Stimulated activated CD8-positive, alpha-beta memory T cell treated with anti-CD3 and anti-CD28 coated beads, Interleukin-4, amount 100 ng/mL, for 4 hours (primary cell): ENCODE data around the gene BBLN.

ENCODE experiments used
- DNase-seq, 2 donors: peaks; one replicate each; pipeline ENCODE4 v3.0.0-alpha.2; 2020; ENCODE audit warnings: low read depth in 2 of 2, low spot score in 1 of 2

Gene BBLN

DNA sequence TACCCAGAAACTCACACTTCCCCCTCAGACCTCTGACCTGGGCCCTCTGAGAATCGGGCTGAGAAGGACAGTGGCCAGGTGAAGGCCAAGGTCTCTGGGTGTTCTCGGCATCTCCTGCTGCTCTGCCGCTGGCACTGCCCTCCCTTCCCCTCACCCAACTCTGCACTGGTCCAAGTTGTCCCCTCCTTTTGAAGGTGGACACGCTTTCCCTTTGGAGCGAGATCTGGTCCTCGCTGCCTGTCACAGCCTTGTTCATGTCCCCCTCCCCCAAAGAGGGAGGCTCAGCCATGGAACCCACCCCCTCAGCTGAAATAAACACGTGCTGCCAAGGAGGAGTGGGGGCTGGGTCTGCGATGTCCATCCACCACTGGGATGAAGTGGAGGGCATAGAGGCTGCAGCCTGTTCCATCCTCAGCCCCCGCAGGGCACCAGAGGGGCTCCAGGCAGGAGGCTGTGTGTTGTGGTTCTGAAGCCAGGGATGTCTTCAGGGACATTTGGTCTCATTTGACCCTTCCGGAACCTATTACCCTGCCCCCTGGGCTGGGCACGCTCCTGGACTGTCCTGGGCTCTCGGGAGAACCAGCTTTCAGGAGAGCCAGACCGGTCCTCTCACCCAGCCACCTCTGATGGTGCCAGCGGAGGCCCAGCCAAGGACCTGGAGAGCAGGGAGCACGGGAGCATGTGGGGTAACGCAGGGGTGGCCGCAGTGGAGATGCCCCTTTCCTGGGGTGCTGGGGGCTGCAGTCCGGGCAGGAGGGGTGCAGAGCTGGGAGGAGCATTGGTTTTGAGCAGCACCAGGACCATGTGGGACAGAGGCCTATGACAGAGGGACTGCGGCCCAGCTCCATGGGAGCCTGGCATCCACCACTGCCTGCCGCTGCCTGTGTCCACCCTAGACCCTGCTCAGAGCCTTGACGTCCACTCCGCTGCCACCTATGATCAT is 15.6 kb upstream of the BBLN start:
- no peak for DNase-seq

DNA sequence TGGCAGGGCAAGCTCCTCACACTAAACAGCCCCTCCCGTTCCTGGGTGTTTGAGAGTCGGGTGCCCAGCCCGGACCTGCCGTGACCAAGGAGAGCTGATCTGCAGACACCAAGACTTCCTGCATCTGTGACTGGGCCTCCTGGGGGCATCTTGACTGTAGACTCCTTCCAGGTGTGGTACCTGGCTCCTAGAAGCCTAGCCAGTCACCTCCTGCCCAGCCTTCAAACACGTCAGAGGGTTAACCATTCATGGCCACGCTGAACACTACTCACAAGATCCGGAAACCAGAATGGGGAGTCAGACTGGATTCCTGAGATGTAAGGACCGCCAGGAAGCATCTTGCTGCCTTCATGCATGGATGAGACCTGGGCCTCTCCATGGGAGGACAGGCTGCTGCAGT is 14.5 kb upstream of the BBLN start:
- no peak for DNase-seq

DNA sequence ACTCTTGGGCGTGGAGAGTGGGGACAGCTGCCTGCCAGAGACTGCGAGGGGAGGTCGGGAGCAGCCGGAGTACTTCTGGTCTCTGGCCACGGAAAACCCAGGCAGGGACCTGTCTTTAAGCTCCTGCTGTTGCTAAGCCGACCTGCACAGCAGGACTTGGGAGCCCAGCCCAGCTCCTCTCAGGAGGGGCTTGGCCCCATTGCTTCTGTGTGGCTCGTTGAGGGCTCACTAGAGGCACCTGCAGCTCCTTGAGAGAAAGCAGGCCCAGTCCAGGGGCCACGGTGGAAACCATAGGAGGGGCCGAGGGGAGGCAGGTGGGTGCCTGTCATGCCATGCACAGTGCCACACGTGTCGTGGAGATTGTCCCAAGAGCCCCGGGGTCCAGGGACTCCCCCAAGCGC is 14.1 kb upstream of the BBLN start:
- DNase-seq = no peak

DNA sequence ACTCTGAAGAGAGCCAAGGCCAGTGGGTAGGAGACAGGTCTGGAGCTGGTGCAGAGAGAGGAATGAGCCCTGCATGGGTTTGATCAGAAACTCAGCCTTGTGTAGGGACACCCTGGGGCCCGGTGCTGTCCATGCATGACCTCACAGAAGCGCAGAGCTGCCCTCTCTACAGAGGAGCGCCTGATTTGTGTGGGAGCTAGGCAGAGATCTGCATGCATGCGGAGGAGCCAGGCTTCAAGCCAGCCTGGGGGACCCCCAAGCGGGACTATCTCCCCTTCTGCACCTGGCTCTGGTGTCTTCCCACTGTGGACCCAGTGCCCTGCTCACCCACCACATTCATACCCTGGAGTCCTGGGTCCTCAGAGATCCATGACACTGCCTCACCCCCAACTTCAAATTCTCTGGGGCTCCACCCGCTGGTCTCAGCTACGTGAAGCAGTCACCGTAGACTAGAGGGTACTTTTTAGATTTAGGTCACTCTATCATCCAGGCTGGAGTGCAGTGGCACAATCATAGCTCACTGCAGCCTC is 13.4 kb upstream of the BBLN start:
- DNase-seq = no peak

DNA sequence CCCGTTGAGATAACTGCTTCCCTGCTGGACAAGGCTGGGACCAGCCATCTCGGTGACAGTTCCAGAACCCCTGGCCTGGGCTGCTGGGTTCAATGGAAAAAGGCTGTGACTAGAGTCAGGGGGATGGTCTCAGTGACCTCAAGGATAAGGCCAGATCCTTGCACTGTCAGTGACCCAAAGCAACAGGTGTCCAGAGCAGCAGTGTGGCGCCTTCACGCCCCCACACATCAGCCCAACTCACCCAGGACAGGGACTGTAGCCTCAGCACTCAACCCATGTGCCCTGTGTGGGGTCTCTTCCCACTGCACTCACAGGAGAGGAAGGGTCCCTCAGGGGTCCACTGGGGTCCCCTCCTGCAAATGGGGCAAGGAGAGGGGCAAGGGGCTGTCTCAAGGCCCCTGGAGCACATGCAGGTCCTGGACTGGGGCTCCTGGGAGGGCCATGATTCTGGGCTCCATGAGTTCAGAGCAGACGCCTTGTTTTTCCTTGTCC is 11.5 kb upstream of the BBLN start:
- DNase-seq = no peak

DNA sequence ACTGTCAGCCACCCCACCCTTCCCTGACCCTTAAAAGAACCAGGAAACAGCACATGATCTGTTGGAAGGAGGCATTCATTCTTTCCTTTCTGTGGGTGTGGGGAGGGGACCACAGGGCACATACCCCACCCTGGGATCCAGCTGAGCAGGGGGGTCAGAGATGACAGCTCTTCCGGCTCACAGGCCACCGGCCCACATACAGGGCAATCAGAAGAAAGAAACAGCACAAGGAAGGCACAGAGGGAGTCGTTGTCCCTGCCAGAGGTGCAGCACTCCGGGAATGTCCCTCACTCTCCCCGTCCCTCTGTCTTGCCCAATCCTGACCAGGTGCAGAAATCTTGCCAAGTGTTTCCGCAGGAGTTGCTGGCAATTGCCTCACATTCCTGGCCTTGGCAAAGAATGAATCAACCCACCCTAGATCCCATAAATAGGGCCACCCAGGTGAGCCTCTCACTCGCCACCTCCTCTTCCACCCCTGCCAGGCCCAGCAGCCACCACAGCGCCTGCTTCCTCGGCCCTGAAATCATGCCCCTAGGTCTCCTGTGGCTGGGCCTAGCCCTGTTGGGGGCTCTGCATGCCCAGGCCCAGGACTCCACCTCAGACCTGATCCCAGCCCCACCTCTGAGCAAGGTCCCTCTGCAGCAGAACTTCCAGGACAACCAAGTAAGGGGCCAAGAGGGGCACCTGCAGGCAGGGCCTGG is 10.9 kb upstream of the BBLN start, which contains the start of gene LCN2:
LCN2 (plus strand) TSS at position 453 of the 701 bp plus-strand sequence; CDS start at position 526, 73 bp downstream.
- no peak for DNase-seq

DNA sequence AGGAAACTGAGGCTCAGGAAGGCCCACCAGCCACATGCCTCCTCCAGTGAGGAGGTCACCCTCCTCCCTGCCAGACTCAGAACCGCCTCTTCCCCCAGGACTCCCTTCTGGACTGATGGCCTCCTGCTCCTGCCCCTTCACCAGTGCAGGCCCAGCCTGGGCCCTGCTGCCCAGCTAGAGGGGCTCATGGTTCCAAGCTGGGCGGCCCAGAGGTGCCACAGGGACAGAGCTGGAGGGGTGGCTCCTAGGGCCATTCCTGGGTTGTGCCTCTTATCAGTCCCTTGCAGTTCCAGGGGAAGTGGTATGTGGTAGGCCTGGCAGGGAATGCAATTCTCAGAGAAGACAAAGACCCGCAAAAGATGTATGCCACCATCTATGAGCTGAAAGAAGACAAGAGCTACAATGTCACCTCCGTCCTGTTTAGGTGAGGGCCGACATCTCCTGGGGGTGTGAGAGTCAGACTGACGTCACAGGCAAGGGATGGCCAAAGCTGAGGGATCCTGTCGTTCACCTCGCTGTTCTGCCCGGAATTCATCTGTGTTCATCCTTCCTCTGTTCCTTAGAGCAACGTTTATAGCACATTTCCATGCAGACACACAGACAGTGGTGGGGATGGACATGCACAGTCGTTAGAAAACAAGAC is 10.0 kb upstream of the BBLN start:
- no peak for DNase-seq

DNA sequence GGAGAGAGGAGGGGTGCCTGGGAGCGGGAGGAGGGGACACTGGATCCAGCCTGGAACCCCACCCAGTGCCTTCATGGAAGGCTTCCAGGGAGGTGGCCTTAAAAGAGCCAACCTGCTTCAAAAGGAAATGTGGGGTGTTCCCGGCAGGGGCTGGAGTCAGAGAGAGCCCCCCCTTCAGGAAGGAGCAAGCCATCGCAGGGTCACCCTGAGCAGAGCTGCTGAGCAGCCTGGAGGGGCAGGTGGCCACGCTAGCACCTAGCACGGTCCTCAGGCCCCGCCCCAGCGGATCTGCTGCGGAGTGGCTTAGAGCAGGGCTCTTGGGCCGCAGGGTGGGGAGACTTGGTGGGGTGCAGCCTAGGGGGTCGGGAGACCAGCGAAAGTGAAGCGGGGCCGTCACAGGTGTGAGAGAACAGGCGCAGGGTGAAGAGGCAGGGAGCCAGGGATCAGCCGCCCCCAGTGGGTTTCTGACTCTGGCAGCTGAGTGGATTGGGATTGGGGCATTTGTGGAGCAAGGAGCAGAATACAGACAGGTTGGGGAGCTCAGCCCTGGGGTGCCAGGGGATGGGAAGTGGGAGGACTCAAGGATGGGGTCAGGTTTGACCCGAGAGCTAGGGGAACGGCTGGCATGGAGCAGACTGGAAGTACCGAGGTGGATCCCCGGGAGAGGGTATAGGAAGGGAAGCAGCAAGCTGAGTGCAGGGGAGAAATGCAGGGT is 9.3 kb upstream of the BBLN start:
- DNase-seq = no peak

DNA sequence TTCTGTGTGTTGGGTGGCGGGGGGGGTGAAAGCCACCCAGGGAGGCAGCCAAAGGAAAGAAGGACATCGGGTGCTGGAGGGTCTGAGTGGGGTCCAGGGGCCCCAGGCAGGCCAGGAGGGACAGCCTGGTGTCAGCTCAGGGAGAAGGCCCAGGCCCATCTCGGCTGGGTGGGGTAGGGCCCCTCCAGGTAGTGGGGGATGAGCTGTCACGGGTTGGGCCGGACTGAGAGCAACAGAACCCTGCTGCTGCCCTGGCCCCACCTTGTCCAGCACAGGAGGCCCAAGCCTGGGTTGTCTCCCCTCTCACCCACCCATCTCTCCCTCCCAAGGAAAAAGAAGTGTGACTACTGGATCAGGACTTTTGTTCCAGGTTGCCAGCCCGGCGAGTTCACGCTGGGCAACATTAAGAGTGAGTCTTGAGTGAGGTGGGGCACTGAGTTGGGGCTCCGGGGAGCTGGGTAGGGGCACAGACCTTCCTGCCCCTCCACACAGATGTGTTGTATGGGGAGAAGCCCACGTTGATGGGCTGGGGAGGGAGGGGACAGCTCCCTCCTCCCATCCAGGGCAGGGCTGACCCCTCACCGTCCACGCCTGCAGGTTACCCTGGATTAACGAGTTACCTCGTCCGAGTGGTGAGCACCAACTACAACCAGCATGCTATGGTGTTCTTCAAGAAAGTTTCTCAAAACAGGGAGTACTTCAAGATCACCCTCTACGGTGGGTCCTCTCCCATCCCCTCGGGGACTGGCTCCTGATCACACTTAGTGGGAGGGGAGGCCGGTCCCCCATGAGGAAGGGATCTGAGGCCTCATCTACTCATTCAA is 8.5 kb upstream of the BBLN start:
- no peak for DNase-seq

DNA sequence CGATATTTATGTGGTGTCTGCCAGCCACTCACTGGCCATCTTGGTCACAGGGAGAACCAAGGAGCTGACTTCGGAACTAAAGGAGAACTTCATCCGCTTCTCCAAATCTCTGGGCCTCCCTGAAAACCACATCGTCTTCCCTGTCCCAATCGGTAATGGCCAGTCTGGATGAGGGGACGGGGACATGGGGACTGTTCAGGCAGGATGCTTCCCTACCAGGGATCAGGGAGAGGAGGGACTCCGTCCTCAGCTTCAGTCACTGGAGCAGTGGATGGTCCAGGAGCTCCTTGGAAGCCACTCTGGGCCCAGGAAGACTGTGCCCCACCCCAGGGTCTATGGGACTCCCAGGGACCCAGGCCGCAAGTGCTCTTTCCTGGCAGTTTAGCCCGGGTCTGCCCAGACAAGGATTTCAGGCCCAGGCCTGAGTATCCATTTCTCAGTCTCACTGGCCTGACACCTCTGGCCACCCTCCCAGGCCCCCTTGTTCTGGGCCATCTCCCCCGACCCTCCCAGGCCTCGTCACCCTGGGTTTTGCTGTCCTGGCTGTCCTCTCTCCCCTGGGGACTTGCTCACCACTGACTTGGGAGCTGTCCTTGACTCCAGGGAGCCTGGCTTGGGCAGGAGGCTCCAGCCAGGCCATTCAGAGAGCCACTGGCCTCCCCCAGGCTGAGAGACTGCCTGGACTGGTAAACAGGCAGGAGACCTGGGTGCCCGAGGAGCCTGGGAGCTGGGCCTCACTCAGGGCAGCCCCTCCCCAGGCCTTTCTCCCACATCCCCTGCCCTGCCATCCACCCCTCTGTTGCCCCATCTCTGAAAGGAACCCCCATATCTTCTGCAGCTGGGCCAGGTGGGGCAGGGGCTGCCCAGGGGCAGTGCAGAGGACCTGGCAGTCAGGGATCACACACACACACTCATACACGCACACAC is 7.7 kb upstream of the BBLN start:
- DNase-seq = no peak

DNA sequence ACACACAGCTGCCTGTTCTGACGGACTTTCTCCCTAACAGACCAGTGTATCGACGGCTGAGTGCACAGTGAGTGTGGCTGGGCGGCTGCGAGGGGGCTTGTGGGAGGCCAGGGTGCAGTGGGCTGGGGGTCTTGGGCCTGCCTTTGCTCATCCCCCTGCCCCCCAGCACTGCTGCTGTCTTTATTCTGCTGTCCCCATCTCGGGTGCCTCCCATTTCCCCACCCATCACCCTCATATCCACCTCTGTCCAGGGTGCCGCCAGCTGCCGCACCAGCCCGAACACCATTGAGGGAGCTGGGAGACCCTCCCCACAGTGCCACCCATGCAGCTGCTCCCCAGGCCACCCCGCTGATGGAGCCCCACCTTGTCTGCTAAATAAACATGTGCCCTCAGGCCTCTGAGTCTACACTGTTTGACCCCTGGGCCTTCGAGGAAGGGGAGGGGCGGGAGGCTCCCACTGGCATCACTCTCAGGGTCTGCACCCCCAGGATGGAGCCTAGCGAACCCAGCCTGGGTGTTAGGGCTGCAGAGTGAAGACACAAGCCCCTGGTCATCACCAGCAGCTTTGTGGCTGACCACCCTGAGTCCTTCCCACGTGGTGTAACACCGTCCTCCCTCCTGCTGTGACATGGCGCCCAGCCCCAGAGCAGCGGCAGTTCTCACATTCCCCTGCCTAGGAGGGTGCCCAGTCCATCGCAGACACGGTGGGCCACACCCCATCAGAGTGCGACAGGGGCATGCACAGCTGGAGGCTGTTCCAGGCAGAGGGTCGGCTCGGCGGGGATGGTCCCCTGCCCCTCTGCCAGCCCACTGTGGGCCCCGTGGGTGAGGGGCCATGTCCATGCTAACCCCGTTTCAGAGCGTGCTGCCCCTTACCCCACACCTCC is 6.8 kb upstream of the BBLN start:
- DNase-seq = no peak

DNA sequence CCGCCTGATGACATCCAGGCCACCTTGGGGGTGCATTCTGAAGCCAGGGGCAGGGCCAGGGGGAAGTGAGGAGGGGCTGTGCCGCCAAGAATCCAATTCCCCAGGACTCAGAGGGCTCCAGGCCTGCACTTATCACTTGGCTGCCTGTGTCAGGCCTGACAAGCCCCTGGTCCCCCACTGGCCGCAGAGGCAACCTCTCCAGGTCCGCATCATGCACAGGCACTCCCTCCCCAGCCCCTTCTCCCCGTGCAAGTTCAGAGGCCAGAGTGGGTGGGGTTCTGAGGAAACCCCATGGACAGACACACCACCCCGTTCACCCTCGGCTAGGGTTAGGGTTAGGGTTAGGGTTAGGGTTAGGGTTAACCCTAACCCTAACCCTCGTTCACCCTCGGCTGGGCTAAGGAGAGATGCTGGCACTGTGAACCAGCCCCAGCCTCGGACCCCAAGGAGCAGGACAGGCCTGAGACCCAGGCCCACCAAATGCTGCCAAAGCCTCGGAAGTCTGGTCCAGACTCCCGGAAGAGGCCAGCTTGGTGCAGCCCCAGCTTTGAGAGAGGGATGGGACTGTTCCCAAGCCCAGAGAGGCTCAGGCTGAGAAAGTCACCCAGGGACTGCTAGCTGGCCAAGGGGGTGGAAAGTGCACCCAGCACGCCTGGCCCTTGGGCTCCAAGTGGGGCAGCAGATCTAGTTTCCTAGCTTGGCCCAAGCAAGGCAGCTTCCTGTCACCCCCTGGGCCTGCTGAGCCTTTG is 5.9 kb upstream of the BBLN start:
- DNase-seq = no peak

DNA sequence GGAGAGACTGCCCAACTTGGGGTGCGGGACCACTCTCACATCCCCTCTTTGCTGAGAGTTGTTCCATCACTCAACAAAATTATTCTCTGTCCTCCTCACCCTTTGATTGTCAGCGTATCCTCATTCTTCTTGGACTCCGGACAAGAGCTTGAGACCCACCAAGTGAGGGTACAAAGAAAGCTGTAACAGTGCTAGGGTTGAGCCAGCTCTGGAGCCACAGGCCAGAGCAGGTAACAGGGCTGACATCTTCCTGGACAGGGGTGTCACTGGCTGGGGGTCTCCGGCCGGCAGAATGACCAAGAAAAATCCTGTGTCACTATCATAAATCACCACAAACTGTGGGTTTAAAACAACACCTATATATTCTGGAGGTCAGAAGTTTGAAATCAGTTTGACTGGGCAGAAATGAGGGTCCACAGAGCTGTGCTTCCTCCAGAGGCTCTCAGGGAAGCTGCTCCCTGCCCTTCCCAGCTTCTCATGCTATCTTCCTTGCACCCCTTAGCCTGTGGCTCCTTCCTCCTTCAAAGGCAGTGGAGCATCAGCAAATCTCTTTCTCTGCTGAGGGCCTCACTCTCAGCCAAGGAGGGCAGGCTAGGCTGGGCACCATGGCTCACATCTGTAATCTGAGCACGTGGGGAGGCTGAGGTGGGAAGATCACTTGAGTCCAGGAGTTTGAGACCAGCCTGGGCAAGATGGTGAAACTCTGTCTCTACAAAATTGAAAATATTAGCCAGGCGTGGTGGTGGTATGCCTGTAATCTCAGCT is 4.1 kb upstream of the BBLN start:
- no peak for DNase-seq

DNA sequence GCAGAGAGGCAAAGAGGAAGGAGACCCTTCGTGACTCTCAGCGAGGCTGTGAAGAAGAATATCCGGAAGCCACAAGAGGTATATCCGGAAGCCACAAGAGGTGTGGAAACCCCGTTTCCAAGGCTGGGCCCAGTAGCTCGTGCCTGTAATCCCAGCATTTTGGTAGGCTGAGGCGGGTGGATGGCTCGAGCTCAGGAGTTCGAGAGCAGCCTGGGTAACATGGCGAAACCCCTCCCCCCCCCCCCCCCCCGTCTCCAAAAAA is 612 bp upstream of the BBLN start:
- DNase-seq = peak in 1 of 2 donors; percentile 9

DNA sequence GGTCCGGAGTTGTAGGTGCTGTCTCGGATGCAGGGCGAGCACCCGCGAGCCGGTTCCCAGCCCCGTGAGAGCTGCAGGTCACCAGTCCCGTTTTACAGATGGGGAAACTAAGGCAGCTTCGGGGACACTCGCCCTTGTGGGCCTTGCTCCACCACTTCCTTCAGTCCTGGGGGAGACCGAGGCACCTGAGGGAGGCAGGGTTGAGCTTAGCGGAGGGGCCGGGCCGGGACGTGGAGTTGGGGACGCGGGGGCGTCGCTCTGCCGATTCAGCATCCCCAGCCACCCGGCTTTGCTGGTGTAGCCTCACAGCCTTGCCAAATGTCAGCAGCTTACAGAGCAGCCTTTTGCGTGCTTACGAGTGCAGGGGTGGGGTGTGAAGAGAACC is 530 bp downstream of the BBLN start:
- DNase-seq = peak; percentile 25 to 56

DNA sequence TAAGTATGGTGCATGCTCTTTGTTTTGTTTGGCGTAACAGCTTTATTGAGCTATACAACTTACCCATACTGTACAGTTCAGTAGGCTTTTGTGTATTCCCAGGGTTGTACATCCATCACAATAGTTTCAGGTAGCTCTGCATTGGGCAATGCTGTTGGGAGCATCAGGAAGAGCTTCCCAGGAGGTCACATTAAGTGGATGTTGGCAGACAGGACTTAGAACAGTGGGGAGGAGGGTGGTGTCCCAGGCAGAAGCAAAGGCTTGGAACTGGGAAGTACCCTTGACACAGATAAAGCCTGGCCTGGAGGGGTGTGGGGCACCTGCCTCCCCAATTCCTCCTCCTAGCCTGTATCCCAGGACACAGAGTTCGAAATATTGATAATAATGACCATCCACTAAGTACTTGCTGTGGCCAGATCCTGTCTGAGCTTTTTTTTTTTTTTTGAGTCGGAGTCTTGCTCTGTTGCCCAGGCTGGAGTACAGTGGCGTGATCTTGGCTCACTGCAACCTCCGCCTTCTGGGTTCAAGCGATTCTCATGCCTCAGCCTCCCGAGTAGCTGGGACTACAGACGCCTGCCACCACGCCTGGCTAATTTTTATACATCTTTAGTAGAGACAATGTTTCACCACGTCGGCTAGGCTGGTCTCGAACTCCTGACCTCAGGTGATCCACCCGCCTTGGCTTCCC is 1.3 kb downstream of the BBLN start:
- no peak for DNase-seq
